Right lobe of liver (tissue), 6 donors: Measurements from ENCODE around the gene RAP1GAP. TPM values are rescaled to one million over a fixed set of nuclear protein-coding genes. Genes with fewer than 3 reads are reported as not detected.

ENCODE experiments used
- ATAC-seq, 4 donors: fragments of 200-7000 bp; cut with Tn5 transposase; one replicate each; pipeline ENCODE4 v1.9.1; 2020; ENCODE audit warnings: mild to moderate bottlenecking in 4 of 4, moderate library complexity in 4 of 4
- DNase-seq, 3 donors: peaks; one replicate each; pipeline ENCODE4 v3.0.0-alpha.2; 2020
- H3K27ac ChIP-seq, 3 donors: fragments of 200-600 bp; one replicate each; pipeline ENCODE4 v1.8.0; 2022
- H3K27me3 ChIP-seq, 2 donors: fragments of 200-600 bp; one replicate each; pipeline ENCODE4 v1.8.0; 2022
- H3K36me3 ChIP-seq, 4 donors: fragments of 200-600 bp; sonication (generic) in 1 of 4; one replicate each; pipeline versions ENCODE4 v1.5.1 to v1.8.0; 2017 to 2022; ENCODE audit warnings: control low read depth in 1 of 4
- H3K4me1 ChIP-seq, 4 donors: fragments of 200-600 bp; sonication (generic) in 1 of 4; one replicate each; pipeline versions ENCODE4 v1.5.1 to v1.8.0; 2017 to 2022; ENCODE audit warnings: control low read depth in 1 of 4
- H3K4me3 ChIP-seq, 3 donors: fragments of 200-600 bp; one replicate each; pipeline ENCODE4 v1.8.0; 2022
- H3K9me3 ChIP-seq, 4 donors: fragments of 200-600 bp; sonication (generic) in 1 of 4; one replicate each; pipeline versions ENCODE4 v1.5.1 to v1.8.0; 2017 to 2022; ENCODE audit warnings: control low read depth in 1 of 4
- CTCF ChIP-seq, 4 donors: fragments of 200-600 bp in 3 of 4; fragments of 450-650 bp in 1 of 4; IDR thresholded peaks; one replicate each; pipeline versions ENCODE4 v1.5.1 to v1.8.0; 2016 to 2022; ENCODE audit warnings: antibody characterized with exemption in 4 of 4, mild to moderate bottlenecking in 2 of 4
- POLR2A ChIP-seq: fragments of 450-650 bp; IDR thresholded peaks from one replicate; pipeline ENCODE4 v1.6.1; 2017; ENCODE audit warnings: antibody characterized with exemption, mild to moderate bottlenecking
- WGBS: methylation state at CpG from one replicate; pipeline ENCODE4 v1.1.6; 2018; ENCODE audit warnings: low coverage, low lambda C conversion rate; ENCODE audit not compliant: insufficient coverage; ENCODE audit errors: missing lambda C conversion rate; 5-methylcytosine and 5-hydroxymethylcytosine counted together
- intact Hi-C, 2 donors: fragments of 100-400 bp; cut with DNase I; formaldehyde crosslinking; loops; one replicate each; pipeline versions ENCODE4 v1.11.2 to v1.14.1; 2022
- total RNA-seq, 6 experiments: library from RNA; depleted of rRNA in 2 of 6; stranded (reverse); fragments of >200 nt in 2 of 6; fragmentation: NEBNext Ultra II Directional in 3 of 6; extraction: Animal tissue kit (Norgen Biotek cat#: 25700) in 3 of 6; gene quantifications; one replicate each; pipeline versions ENCODE4 v1.1.0 to v1.2.4, GENCODE V29; 2016 to 2023
- donor health status: DM: no; HTN: yes; CAD: no.
- donor health status: DM: no; HTN: no; CAD: no.
- donor health status: DM: no; HTN: no; CAD: no.
- donor health status: DM: no; HTN: yes; CAD: no.
- donor health status: DM: no; HTN: yes; CAD: no.

RAP1GAP gene
- total RNA-seq, 6 experiments from 2014 or later = 8.0 to 38.1 (median 22.2) TPM

GRCh38 chr1:21706151-21706835 is 37.1 kb upstream of the RAP1GAP start:
- intact Hi-C loops = loop anchor here in 1 of 2 donors (10.0 kb wide), 1 partner anchor 259 kb away; no protein-coding TSS in a partner anchor
- ATAC-seq (peak in 3 of 4 donors; percentile 25 to 36 (median 32)), DNase-seq (no peak)
- no peaks in the 10 kb centered on the region for H3K27me3 ChIP-seq
- 69% methylated on average over 8 of the region's 8 CpGs for WGBS
- H3K36me3 ChIP-seq = peaks cover 0 to 27% (median 5%) of the 10 kb centered on the region in 4 donors
- peaks cover 0 to 10% (median 0%) of the 10 kb centered on the region in 4 donors for H3K4me1 ChIP-seq
- no peaks in the 10 kb centered on the region for H3K9me3 ChIP-seq
- H3K27ac ChIP-seq = no peak overlapping the region
- TF ChIP-seq CTCF (IDR thresholded peaks at IDR 0.05) = no peak
- TF ChIP-seq POLR2A = no peak
- no peak overlapping the region for H3K4me3 ChIP-seq

- WGBS = 76% methylated on average over 4 of the region's 4 CpGs
- no peak for ATAC-seq
- intact Hi-C loops = loop anchor here in 1 of 2 donors (10.0 kb wide), 1 partner anchor 259 kb away; no protein-coding TSS in a partner anchor
- Histone ChIP-seq H3K27me3 (no peaks in the 10 kb centered on the region), H3K4me3 (no peak overlapping the region), H3K4me1 (peaks cover 0 to 10% (median 0%) of the 10 kb centered on the region in 4 donors), H3K36me3 (peaks cover 0 to 26% (median 5%) of the 10 kb centered on the region in 4 donors), H3K9me3 (no peaks in the 10 kb centered on the region), H3K27ac (no peak overlapping the region)
- TF ChIP-seq CTCF (IDR thresholded peaks at IDR 0.05) = no peak
- no peak for TF ChIP-seq POLR2A
- no peak for DNase-seq
Measured at GRCh38 chr1:21705303-21705980, 36.3 kb upstream of the RAP1GAP start.

GRCh38 chr1:21704145-21704544 is 35.0 kb upstream of the RAP1GAP start:
- Histone ChIP-seq H3K27me3 (no peaks in the 10 kb centered on the region), H3K36me3 (peaks cover 0 to 29% (median 8%) of the 10 kb centered on the region in 4 donors), H3K4me1 (peaks cover 0 to 10% (median 0%) of the 10 kb centered on the region in 4 donors), H3K4me3 (no peak overlapping the region), H3K27ac (no peak overlapping the region), H3K9me3 (no peaks in the 10 kb centered on the region)
- ATAC-seq (no peak), DNase-seq (no peak)
- intact Hi-C loops = loop anchor here in 1 of 2 donors (10.0 kb wide), 1 partner anchor 261 kb away; no protein-coding TSS in a partner anchor
- WGBS = 89% methylated on average over 5 of the region's 5 CpGs
- TF ChIP-seq POLR2A (no peak), CTCF (IDR thresholded peaks at IDR 0.05) (no peak)

GRCh38 chr1:21703318-21703963 is 34.3 kb upstream of the RAP1GAP start:
- Histone ChIP-seq H3K4me1 (peaks cover 0 to 10% (median 0%) of the 10 kb centered on the region in 4 donors), H3K27me3 (no peaks in the 10 kb centered on the region), H3K9me3 (no peaks in the 10 kb centered on the region), H3K36me3 (peaks cover 0 to 29% (median 8%) of the 10 kb centered on the region in 4 donors), H3K4me3 (no peak overlapping the region), H3K27ac (no peak overlapping the region)
- no peak for DNase-seq
- peak; percentile 57 to 80 (median 68) for ATAC-seq
- no peak for TF ChIP-seq POLR2A
- TF ChIP-seq CTCF (IDR thresholded peaks at IDR 0.05) = peak; percentile 26 to 55 (median 41)
- intact Hi-C loops = loop anchor here in 1 of 2 donors (10.0 kb wide), 1 partner anchor 261 kb away; no protein-coding TSS in a partner anchor
- WGBS = 68% methylated on average over 3 of the region's 3 CpGs
